ENCODE results near the gene ZNF526. TPM values are rescaled to one million over a fixed set of nuclear protein-coding genes. Genes with fewer than 3 reads are reported as not detected.
A peak's percentile ranks its signal among the peaks of the same experiment; 100 is the strongest.

ZNF526 gene
- total and polyA plus RNA-seq, 9 of the 15 experiments (the other 6 are each of a cell fraction or from before 2014, with no cell fraction given): 1.3 to 17.9 (median 6.2) TPM

GRCh38 chr19:42219812-42220750 lies at the start of gene ZNF526 (continued):
- TF ChIP-seq ETV6 (IDR thresholded peaks at IDR 0.05; ENCODE audit: borderline replicate concordance in 1 of 2, low read depth in 2 of 2, low read length in 1 of 2): no peak
- TF ChIP-seq ETV6 (CRISPR knock-in tag; IDR thresholded peaks at IDR 0.05; ENCODE audit: borderline replicate concordance): no peak
- no peak for TF ChIP-seq ZNF444 (CRISPR knock-in tag; IDR thresholded peaks at IDR 0.05)
- no peak for TF ChIP-seq ZNF699 (CRISPR knock-in tag; IDR thresholded peaks at IDR 0.05; ENCODE audit: insufficient replicate concordance)
- TF ChIP-seq CBFB (CRISPR knock-in tag; IDR thresholded peaks at IDR 0.05): no peak
- TF ChIP-seq HMG20B (CRISPR knock-in tag; IDR thresholded peaks at IDR 0.05): no peak
- no peak for TF ChIP-seq ZNF347 (CRISPR knock-in tag; IDR thresholded peaks at IDR 0.05; ENCODE audit: low read depth)
- no peak for TF ChIP-seq RAD21 (CRISPR knock-in tag; conservative IDR thresholded peaks at IDR 0.05 in 1 of 2, IDR thresholded peaks at IDR 0.05 in 1 of 2)
- TF ChIP-seq FUS (optimal IDR thresholded peaks at IDR 0.05; ENCODE audit: low read depth, low read length): no peak
- TF ChIP-seq YY1 (IDR thresholded peaks at IDR 0.05; ENCODE audit: borderline replicate concordance in 1 of 3, control insufficient read depth in 1 of 3, extremely low read depth in 1 of 3, insufficient read depth in 3 of 3, insufficient read length in 1 of 3, insufficient replicate concordance in 2 of 3, low read depth in 1 of 3, low read length in 2 of 3): no peak
- no peak for TF ChIP-seq IRF1 (CRISPR knock-in tag; IDR thresholded peaks at IDR 0.05; ENCODE audit: borderline replicate concordance)
- TF ChIP-seq KAT2B (IDR thresholded peaks at IDR 0.05; ENCODE audit: low read depth, low read length): no peak
- TF ChIP-seq ZNF830 (CRISPR knock-in tag; IDR thresholded peaks at IDR 0.05): no peak
- no peak for TF ChIP-seq ZEB2 (IDR thresholded peaks at IDR 0.05)
- TF ChIP-seq ZNF253 (CRISPR knock-in tag; conservative IDR thresholded peaks at IDR 0.05): no peak
- TF ChIP-seq FOXA3 (CRISPR knock-in tag; conservative IDR thresholded peaks at IDR 0.05 in 1 of 2, IDR thresholded peaks at IDR 0.05 in 1 of 2): no peak
- no peak for TF ChIP-seq ZNF239 (CRISPR knock-in tag; IDR thresholded peaks at IDR 0.05)
- peak; percentile 27 to 41; a peak in 1 of 4 replicates for TF ChIP-seq MLLT1 (IDR thresholded peaks at IDR 0.05)
- peak; percentile 64 for TF ChIP-seq CHD1 (IDR thresholded peaks at IDR 0.05; ENCODE audit: low read length)
- no peak; the same call in 1 of the 2 replicates for TF ChIP-seq TARDBP (IDR thresholded peaks at IDR 0.05)
- TF ChIP-seq ARHGAP35 (IDR thresholded peaks at IDR 0.05; ENCODE audit: partially characterized antibody): no peak
- no peak for TF ChIP-seq ZNF445 (CRISPR knock-in tag; IDR thresholded peaks at IDR 0.05; ENCODE audit: low read depth)
- TF ChIP-seq KHSRP (IDR thresholded peaks at IDR 0.05): no peak
- no peak for TF ChIP-seq ZNF140 (CRISPR knock-in tag; IDR thresholded peaks at IDR 0.05)
- peak; percentile 91 for TF ChIP-seq USF2 (CRISPR knock-in tag; IDR thresholded peaks at IDR 0.05)
- TF ChIP-seq MTF1 (CRISPR knock-in tag; IDR thresholded peaks at IDR 0.05; ENCODE audit: borderline replicate concordance): no peak

Data from K562 (cell line).